SK-N-DZ (cell line): ENCODE results near the gene PIGQ.

ENCODE experiments used
- DNase-seq: peaks from one replicate; pipeline ENCODE4 v3.0.0-alpha.2; 2015; ENCODE audit warnings: low spot score

The PIGQ gene

DNA sequence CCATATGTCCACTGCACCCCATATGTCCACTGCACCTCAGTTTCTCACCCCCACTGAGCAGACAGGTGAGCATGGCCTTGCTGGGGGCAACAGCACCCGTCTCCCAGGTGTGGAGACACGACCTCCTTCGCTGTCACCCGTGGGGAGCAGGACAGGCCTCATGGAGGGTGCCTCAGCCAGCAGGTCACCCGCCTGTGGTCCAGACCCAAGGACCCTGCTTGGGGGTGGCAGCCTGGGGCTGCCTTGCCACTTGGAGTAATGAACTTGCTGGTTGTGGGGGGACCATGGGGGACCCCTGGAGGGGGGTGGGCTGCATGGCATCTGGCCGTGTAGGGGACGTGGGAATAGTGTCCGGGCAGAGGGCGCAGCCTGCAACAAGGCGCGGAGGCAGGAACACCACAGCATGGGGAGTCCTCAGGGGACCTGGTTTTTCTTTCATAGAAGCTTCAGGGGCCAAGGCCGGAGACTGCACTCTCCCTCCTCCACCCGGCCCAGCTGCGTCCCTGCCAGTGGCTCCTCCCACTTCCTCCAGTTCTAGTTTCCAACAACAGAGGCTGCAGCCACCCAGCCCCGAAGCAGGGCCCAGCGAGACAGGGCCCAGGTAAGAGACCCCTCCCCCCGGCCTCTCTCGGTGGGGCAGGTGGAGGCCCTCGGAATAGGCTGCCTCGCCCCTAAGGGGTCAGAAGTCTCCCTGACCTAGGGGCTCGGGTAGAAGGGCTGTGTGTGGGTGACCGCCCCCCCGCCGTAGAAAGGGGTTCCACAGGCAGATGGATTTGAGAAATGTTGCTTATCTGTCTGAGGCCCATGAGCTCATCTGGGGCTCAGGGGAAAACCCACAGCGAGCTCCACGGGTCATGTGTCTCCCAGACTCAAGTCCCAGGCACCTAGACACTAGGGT lies 3.0 kb upstream of the PIGQ start, which contains the start of gene NHLRC4:
NHLRC4 (plus strand) TSS at position 531 of the 898 bp plus-strand sequence. CDS start 1,043 bp downstream, outside the sequence.
- DNase-seq = peak; percentile 82

DNA sequence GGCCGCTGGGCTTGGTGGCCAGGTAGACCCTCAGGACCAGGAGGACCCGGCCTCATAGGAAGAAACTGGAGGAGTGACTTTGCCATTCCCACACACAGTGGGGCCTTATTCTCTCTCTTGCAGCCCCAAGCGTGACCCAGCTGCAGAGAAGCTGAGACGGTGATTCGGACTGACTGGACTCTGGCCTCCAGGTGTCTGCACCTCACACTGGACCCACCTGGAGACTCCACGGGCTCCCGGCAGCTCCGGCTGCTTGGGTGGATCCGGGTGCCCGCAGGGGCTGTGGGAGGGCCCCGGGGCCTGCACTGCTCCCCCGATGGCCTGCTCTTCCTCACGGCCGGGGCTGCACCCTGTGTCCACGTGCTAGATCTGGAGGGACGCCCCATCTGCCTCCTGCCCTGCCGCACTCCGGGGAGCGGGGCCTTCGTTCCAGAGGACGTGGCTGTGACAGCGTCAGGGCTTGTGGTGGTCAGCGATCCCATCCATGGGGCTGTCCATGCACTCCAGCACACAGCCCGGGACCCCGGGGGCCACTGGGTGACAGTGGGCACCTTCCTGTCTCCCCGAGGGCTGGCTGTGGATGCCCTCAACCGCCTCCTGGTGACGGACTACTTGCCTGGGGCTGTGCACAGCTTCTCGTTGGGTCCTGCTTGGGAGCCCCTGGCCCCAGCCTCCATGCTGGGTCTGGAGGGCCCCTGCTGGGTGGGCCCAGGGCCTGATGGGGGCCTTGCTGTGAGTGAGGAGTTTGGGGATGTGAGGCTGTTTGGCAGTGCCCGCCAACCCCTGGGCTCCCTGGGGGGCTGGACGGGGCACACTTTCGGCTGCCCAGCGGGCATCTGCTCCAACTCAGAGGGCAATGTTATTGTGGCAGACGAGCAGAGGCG lies 2.2 kb upstream of the PIGQ start:
- no peak for DNase-seq

DNA sequence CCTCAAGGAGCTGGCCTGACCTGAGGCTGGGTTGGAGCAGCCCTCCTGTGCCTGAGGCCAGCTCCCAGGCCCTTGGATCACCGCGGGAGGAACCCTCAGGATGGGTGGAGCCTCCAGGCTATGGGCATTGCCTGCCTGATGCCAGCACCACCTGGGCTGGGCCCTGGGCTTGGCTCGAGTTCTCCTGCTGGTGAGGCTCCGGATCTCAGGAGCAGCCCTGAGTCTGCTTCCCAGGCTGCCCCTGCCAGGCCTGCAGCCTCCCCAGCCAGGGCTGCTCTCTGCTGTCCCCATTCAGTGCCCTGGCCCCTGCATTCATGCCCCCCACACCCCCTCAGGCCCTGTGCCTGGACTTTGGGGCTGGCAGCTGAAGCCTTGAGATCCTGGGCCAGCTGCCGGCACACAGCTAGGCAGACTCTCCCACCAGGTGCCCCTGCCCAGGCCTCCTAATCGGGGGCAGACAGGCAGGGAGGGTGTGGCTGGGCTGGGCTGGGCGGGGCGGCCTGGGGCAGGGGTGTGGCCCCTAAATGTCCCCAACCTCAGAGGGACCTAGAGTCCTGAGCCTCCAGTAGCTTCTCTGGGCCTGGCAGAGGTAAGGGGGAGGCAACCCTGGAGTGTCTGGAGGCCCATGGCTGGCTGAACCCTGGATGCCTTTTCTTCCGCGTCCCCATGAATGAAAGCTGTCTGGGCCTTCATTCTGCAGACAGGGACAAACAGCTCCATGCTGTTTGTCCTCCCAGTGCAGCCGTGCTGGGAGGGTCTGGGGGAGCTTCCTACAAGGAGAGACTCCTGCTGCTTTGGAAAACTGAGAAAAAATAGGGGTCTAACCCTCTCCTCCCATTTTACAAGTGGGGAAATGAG lies 1.1 kb upstream of the PIGQ start:
- no peak for DNase-seq

DNA sequence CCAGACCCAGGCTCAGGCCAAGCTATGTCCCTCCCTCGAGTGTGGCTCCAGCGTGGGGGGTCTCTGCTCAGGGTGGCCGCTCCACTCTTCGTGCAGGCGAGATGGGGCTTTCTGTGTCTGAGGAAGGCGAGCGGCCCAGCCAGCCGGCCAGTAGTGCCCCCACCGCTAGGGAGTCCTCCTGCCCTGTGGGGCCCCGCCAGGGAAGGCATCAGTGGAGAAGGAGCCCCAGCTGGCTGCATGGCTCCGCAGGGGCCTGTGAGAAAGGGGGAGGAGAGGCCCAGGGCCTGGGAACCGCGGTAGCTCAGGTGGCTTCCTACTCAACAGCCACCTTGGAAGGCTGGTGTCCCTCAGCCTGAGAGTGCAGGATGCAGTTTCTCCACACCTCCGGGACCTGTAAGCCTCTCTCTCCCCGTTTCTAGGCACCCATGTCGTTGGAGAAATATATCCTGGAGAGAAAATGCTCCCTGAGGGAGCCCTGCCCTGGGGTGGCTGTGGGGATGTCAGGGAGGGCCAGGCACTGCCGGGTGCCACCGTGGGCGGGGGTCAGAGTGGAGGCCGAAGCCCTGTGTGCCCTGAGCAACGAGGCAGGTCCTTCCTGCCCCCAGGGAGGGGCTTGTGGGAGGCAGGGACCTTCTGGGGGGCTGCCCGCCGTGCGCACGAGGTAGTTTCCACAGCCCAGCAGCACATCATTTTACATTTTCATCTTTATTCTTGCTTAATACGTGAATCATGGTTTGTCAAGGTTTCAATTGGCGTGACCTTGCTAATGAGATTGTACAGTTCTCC lies 3.3 kb downstream of the PIGQ start:
- DNase-seq = no peak

DNA sequence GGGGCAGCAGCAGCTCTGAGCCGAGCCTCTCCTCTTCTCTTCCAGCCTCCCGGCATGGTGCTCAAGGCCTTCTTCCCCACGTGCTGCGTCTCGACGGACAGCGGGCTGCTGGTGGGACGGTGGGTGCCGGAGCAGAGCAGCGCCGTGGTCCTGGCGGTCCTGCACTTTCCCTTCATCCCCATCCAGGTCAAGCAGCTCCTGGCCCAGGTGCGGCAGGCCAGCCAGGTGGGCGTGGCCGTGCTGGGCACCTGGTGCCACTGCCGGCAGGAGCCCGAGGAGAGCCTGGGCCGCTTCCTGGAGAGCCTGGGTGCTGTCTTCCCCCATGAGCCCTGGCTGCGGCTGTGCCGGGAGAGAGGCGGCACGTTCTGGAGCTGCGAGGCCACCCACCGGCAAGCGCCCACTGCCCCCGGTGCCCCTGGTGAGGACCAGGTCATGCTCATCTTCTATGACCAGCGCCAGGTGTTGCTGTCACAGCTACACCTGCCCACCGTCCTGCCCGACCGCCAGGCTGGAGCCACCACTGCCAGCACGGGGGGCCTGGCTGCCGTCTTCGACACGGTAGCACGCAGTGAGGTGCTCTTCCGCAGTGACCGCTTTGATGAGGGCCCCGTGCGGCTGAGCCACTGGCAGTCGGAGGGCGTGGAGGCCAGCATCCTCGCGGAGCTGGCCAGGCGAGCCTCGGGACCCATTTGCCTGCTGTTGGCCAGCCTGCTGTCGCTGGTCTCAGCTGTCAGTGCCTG lies 4.4 kb downstream of the PIGQ start:
- no peak for DNase-seq

DNA sequence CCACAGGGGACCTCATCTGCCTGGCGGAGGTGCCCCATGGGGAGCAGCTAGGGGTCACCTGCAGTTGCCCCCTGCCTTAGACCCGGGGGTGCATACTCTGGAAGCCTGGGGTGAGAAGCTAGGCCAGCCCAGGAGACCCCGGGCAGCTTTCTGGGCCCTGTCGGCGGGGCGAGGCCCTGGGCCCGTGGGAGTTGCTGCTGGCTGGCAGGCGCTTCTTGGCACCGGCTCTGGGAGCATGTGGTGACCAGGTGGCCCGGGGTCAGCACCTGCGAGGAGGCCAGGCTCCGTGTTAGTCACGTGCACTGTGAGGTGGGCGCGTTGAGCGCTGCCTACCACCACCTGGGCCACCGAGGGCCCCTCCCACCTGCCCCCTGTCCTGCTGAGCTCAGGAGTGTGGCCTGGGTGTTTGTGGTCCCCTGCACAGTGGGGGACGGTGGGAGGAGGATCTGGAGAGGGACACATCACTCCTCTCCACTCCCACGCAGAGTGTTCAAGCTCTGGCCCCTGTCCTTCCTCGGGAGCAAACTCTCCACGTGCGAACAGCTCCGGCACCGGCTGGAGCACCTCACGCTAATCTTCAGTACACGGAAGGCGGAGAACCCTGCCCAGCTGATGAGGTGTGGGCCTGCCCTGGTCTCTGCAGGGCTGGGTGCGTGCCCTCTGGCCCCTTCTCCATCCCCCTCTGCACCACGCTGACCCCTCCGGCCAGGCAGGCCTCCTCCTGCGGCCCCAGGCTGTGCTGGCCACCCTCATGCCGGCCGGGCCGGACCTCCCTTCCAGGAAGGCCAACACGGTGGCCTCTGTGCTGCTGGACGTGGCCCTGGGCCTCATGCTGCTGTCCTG lies 5.8 kb downstream of the PIGQ start:
- no peak for DNase-seq

DNA sequence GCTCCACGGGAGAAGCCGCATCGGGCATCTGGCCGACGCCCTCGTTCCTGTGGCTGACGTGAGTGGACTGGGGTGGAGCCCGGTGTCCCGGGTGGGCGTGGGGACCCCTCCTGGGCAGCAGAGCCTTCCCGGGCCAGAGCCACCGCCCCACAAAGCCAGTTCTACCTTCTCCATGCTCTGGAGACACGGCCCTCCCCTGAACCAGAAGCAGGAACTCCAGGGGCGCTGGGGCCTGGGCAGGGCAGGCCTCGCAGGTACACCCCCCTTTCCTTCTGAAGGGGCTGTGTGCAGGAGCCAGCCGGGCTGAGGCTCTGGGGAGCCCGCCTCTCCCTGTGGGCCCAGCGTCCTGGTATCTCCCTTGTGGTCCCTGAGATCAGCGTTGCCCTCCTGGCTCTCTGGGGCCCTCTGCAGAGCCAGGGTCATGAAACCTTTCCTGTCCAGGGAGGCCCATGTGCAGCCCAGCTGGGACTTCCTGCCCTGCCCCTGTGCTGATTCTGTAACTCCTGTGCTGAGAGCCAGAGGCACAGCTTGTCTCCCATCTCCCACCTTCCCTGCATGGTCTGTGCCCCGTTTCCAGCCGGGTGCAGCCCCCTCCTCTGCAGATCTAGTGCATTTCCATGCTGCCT lies 6.5 kb downstream of the PIGQ start:
- no peak for DNase-seq

DNA sequence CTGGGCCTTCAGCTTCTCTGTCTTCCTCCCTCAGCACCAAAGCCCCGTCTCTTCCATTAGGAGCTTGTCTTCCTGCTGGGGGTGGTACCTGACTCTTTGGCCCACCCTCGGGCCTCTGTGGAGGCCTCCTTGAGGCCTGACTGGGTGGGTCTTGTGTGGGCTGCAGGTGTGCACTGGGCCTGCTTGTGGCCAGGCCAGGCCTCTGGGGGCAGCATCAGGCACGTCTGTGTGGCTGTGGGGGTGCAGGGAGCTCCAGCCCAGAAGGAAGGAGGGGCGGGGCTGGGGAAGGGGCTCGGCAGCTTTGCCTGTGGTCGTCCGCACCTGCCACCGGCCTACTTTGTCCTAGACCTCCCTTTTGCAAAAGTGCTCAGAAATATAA lies 7.0 kb downstream of the PIGQ start:
- DNase-seq = no peak

DNA sequence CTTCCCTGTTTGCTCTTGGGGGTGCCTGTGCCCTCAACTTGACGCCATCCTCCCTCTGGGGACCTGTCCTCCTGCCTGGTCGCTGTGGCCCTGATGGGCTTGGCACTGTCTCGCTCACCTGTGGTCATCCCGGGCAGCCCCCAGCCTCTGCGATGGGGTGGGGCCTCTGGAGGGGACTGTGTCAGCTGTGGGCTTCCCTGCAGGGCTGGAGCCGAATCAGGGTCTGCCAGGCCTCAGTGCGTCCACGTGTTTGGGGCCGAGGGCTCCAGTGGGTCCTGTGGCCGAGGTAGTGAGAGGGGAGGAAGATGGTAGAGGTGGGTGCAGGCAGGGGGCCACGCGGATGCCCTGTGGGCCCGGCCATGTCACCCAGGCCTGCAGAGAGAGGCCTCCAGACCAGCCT lies 8.0 kb downstream of the PIGQ start:
- DNase-seq = no peak

DNA sequence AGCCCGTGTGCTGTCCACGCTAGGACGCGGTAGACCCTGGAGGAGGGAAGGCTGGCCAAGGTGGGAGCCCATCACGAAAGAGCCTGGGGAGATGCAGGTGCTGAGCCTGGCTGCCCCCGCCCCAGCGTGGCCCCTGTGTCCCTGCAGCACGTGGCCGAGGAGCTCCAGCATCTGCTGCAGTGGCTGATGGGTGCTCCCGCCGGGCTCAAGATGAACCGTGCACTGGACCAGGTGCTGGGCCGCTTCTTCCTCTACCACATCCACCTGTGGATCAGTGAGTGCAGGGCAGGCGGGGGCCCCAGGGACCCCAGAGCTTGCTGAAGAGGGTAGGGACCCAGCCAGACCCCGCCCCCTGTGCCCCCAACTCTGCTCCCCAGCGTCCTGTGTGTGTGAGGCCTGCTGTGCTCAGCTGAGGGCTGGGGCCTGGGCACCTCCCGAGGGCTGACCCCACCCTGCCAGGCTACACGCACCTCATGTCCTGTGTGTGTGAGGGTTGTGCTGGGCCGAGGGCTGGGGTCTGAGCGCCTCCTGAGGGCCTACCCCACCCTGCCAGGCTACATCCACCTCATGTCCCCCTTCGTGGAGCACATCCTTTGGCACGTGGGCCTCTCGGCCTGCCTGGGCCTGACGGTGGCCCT lies 8.6 kb downstream of the PIGQ start:
- no peak for DNase-seq

DNA sequence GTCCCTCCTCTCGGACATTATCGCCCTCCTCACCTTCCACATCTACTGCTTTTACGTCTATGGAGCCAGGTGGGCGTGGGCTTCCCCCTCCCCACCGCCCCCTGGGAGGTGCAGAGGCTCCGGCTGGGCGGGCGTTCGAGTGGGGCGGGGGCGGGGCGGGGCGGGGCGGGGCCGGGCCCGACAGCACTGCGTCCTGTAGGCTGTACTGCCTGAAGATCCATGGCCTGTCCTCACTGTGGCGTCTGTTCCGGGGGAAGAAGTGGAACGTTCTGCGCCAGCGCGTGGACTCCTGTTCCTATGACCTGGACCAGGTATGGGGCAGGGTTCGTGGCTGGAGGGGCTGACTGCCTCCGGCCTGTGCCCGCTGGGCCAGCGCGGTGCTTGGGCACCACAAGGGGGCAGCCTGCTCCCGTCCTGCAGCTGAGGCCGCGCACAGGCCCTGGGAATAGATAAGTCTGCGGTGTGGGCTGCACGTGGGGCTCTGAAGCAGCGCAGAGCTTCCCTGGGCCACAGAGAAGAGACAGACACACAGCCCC lies 9.2 kb downstream of the PIGQ start:
- DNase-seq = peak; percentile 79

DNA sequence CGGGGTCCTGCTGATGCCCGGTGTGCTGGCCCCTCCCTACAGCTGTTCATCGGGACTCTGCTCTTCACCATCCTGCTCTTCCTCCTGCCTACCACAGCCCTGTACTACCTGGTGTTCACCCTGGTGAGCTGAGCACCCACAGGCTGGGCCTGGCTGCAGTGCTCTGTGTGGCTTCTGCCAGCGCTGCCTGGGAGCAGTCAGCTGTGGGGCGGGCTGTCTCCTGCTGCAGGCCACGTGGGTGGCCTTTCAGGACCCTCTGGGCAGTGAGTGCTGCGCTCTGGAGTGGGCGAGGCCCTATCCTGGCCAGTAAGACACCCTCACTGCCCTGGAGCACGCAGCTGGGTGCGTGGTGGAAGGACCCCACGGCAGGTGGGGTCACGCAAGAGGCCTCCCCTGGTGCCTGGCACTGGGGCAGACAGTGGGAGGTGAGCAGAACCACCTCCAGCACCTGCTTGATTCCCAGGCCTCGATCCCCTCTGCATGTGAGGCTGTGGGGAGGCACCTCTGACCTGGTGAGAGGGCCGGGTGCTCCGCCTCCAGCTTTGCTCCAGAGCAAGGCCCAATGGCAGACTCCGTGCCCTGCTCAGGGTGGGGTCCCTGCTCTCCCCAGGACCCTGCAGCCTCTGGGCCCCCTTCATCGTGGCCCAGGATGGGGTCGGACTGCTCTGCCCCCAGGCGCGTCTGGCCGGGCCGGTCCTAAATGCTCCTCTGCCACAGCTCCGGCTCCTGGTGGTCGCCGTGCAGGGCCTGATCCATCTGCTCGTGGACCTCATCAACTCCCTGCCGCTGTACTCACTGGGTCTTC lies 10.6 kb downstream of the PIGQ start:
- DNase-seq = no peak

DNA sequence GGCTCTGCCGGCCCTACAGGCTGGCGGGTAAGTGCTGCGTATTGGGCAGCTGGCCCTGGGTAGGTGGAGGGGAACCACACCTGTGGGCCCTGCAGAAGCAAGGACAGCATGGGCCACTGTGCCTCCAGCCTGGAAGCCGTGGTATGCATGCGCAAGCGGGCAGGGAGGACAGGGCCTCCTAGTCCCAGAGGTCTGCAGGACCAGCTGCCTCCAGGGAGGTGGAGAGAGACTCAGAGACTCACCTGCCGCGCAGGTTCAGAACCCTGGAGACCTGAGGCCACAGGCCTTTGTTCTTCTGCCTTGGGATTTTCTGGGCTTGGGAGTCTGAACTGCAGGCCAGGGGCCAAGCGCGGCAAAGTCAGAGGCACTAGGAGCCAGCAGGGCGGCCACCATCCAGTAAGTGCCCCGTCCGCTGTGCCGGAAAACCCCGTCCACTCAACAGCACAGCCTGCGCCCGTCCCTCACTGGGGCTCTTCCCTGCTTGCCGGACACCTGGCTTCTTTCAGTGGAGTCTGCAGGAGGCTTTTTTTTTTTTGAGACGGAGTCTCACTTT lies 11.3 kb downstream of the PIGQ start:
- no peak for DNase-seq

DNA sequence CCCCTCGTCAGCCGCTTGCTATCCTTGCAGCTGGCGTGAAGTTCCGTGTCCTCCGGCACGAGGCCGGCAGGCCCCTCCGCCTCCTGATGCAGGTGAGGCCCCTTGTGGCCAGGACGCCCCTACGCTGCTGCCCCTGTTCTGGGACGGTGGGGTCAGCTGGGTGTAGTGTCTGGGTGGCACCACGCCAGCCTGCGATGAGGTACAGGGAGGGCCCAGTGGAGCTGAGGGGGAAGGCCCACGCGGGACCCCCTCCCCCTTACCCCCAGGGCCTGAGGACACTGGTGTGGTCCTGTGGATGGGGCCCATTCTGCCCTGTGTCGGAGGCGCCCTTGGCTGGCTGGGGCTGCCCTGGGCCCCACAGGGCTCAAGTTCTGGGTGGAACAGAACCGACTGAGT lies 12.4 kb downstream of the PIGQ start:
- DNase-seq = no peak

DNA sequence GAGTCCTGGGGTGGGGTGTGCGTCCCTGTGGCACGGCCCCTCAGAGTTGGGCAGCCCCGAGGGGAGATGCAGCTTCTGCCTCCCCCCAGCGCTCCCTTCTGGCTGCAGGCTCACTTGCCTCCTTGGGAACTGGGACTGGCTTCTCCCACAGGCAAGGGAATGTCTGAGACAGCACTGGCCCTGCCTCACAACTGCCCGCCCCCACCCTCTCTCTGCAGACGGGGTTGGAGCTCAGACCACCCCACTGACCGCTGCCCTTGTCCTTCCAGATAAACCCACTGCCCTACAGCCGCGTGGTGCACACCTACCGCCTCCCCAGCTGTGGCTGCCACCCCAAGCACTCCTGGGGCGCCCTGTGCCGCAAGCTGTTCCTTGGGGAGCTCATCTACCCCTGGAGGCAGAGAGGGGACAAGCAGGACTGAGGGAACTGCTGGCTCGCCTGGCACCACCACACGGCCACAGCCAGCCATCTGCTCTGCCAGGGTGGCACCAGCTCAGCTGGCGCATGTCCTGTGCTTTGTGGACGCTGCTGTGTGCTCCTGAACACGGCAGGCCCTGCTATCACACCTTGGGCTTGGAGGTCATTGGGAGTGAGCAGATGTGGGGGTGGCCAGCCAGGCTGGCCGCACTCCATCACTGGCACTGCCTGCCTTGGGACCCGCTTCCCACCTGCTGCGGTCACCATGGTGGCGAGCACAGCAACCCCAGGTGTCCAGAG lies 13.0 kb downstream of the PIGQ start:
- DNase-seq = peak; percentile 8

DNA sequence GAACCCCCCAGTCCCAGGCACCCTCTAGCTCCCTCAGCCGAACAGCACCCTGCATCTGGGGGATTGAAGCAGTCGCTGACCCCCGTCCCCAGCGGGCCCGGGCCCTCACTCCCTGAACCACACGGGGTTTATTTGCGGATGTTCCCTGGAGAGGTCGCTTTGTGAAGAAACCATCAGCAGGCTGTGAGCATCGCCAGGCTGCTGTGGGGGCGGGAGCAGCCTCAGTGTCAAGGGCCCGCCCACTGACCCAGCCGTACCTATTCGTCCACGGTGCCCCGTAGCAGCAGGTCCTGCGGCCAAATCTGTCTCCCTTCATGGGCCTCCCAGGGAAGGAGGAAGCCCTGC lies 13.7 kb downstream of the PIGQ start:
- peak; percentile 38 for DNase-seq
